Measurements from ENCODE around the gene AGBL2. TPM values are rescaled to one million over a fixed set of nuclear protein-coding genes. Genes with fewer than 3 reads are reported as not detected.

Gene AGBL2
- total RNA-seq, 1 experiment from 2014 or later: 3.0 TPM

DNA sequence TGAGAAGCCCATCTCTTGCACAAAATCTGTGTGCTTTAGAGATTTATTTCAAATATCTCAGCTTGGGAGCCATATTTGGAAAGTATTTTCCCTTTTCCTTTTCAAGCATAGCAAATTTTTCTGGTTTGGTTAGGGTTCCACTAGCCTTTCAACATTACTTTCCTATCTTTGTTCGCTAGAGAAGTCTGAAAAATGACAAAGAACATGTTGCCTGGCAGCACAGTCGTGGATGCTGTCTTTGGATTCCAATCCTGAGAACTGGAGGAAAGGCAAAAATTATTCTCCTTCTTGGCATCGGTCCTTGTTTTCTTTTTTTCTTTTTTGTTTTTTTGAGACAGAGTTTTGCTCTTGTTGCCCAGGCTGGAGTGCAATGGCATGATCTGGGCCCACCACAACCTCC lies 65.9 kb downstream of the AGBL2 start:
- Histone ChIP-seq H4K5ac (ENCODE audit: insufficient read length, low read depth, low read length) (no peak overlapping the region), H2BK20ac (ENCODE audit: low read depth, low read length, poor library complexity, severe bottlenecking) (no peak overlapping the region), H3K4ac (ENCODE audit: low read depth, low read length) (no peak overlapping the region), H3K56ac (ENCODE audit: insufficient read length, low read depth, low read length) (no peak overlapping the region), H3K23ac (ENCODE audit: insufficient read length, low read depth, low read length) (no peak overlapping the region), H2BK12ac (ENCODE audit: insufficient read length, low read depth, low read length) (no peak overlapping the region), H3K9me3 (ENCODE audit: control insufficient read depth, low read depth, low read length) (peaks cover 8% of the 10 kb centered on the region), H4K91ac (ENCODE audit: insufficient read length, low read depth, low read length) (no peak overlapping the region), H4K8ac (replicated peaks; ENCODE audit: insufficient read length, low read depth, low read length) (no peak overlapping the region), H3K79me1 (ENCODE audit: insufficient read depth, low read depth, low read length, poor library complexity, severe bottlenecking) (no peaks in the 10 kb centered on the region), H3T11ph (ENCODE audit: low read length) (no peak overlapping the region), H2BK15ac (ENCODE audit: low read depth, low read length) (no peak overlapping the region), H2BK5ac (ENCODE audit: insufficient read length, low read length) (no peak overlapping the region), H2AFZ (ENCODE audit: low read length) (no peak overlapping the region), H3K79me2 (ENCODE audit: insufficient read depth, low read length) (no peaks in the 10 kb centered on the region), H2BK120ac (ENCODE audit: low read depth, low read length, poor library complexity, severe bottlenecking) (no peak overlapping the region), H3K4me2 (ENCODE audit: insufficient read depth, insufficient read length, low read length) (no peak overlapping the region), H4K20me1 (ENCODE audit: control insufficient read depth, insufficient read depth, insufficient read length) (no peaks in the 10 kb centered on the region), H3K9ac (ENCODE audit: extremely low read depth, insufficient read length, low read length) (no peak overlapping the region), H3K27ac (ENCODE audit: insufficient read length, low read depth, low read length) (no peak overlapping the region), H3K18ac (ENCODE audit: insufficient read length, low read depth, low read length) (no peak overlapping the region), H3K14ac (ENCODE audit: insufficient read depth, low read length) (no peak overlapping the region), H3K23me2 (ENCODE audit: insufficient read length, low read depth, low read length, poor library complexity, severe bottlenecking) (no peaks in the 10 kb centered on the region), H3K27me3 (ENCODE audit: insufficient read depth, low read length) (no peaks in the 10 kb centered on the region), H2AK5ac (ENCODE audit: insufficient read length, low read length) (no peak overlapping the region), H3K4me1 (ENCODE audit: insufficient read depth, low read length) (no peaks in the 10 kb centered on the region)
- H3K4me3 Mint-ChIP-seq: no peak overlapping the region
- DNase-seq: no peak
- TF ChIP-seq, protein P1, sequence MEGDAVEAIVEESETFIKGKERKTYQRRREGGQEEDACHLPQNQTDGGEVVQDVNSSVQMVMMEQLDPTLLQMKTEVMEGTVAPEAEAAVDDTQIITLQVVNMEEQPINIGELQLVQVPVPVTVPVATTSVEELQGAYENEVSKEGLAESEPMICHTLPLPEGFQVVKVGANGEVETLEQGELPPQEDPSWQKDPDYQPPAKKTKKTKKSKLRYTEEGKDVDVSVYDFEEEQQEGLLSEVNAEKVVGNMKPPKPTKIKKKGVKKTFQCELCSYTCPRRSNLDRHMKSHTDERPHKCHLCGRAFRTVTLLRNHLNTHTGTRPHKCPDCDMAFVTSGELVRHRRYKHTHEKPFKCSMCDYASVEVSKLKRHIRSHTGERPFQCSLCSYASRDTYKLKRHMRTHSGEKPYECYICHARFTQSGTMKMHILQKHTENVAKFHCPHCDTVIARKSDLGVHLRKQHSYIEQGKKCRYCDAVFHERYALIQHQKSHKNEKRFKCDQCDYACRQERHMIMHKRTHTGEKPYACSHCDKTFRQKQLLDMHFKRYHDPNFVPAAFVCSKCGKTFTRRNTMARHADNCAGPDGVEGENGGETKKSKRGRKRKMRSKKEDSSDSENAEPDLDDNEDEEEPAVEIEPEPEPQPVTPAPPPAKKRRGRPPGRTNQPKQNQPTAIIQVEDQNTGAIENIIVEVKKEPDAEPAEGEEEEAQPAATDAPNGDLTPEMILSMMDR (conservative IDR thresholded peaks at IDR 0.05): no peak
- H3K4me1 Mint-ChIP-seq: 0 out of 4 replicates have a peak, but pooled peaks cover 0 to 3% of the 10 kb centered on the region in 2 experiments
- no peak overlapping the region for H3K27ac Mint-ChIP-seq
- peaks cover 12 to 15% of the 10 kb centered on the region in 2 experiments; a peak in 4 of 5 replicates for H3K9me3 Mint-ChIP-seq
- no peaks in the 10 kb centered on the region; the same call in 1 of the 2 replicates for H3K27me3 Mint-ChIP-seq (ENCODE audit: low read depth)
- peaks cover 0 to 15% (median 9%) of the 10 kb centered on the region in 3 experiments; a peak in 4 of 7 replicates for H3K36me3 Mint-ChIP-seq (ENCODE audit: insufficient read depth in 1 of 3, low read depth in 3 of 3)
- no CpG with 5 or more reads among the region's 3 CpGs for WGBS (ENCODE audit: extremely low coverage, insufficient read length, low lambda C conversion rate)

Data from H9 (cell line).